ENCODE results near the gene TMEM207.
"Not testable (repeated sequence)": the region's sequence is repeated elsewhere in the genome, so short reads cannot be mapped to it uniquely, and the experiment has no call there.

TMEM207 gene

DNA sequence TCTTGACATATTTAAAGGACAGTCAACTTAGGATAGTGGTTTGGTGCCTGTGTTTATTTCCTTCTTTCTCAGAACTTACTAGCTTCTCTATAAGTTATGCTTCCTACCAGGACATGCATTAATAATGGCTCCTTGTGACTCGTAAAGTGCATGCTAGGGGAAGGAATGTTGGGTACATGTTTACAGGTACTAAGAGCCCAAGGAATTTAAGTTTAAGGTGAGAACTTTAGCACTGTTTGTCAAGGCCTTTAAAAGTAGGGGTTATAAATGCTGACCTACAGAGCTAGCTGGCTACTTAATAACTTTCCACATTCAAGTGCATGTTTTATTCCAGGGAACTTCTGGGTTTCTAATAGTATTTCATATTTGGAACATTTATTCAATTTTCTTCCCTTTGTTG is at the start of gene TMEM207:
Gene TMEM207, minus strand, starts transcription at position 101 of the 400 bp plus-strand sequence. Its CDS starts 92 bp downstream, at position 9.
- no peak for DNase-seq (ENCODE audit: low spot score)

DNA sequence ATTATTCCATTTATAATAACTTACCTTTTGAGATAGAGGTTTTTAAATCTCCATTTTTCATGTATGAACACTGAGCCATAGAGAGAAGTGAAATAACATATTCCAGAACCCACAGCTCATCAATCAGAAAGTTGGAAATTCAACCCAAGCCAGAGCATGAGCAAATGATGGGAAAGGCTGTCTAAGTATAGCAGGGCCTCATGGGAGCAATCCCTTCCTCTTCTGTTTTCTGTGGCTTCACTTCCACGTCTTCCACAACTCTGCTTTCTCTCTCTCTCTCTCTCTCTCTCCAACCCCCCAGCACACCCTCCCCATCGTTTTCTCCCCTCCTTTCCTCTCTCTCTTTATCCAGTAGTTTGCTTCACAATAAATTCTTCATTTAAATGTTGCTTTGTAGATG is 49.4 kb upstream of the TMEM207 start:
- no peak for DNase-seq (ENCODE audit: low spot score)

DNA sequence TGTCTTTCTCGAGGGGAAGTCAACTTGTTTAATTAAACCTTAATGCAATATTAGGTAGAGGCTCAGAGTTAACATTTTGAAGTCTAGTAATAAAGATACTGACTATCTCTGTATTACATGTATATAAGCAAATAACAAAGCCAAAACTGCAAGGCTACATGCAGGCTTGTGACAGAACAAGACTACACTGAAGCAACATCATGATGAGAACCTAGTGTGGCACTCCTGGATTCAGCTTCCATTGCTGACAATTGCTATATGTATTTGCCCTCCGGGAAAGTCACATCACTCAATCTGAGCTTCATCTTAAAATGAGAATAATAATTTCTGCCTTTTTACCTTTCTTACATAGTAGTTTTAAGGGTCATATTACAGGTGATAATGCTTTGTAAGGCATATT is 48.6 kb upstream of the TMEM207 start:
- no peak for DNase-seq (ENCODE audit: low spot score)

DNA sequence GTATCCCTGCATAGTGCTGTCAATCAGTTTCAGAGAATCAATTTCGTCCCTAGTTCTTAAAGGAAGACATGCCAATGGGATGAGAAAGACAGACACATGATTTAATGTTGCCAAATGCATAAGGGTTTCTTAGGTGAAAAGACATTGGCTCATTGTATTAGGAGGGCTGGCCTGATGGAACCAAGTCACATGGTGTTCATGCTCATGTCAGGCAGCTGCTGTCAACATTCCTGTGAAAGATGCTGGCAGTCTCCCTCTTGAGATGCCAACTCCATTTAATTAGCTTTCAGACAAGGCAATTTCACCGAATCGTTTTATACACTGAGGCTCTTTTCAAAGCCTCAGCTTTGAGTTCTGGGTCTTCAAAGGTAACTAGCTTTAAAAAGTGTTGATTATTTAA is 48.1 kb upstream of the TMEM207 start:
- DNase-seq (ENCODE audit: low spot score): no peak

DNA sequence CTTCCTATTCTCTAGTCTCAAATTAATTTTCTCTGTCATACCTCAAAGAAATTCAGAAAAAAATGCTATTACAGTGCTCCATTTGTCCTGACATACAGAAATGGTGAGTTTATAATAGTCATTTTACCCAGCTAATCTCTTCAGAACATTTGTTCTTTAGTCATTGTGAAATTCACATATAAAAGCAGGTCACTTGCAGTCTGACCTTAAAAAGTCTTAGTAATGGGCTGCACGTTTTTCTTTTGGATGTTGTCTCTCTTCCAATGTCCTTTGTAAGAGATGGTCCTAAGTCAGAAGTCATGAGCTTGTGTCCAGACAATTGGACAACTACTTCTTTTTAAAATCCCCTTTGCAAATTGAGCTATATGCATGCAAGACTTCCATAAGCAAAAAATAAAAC is 47.2 kb upstream of the TMEM207 start:
- DNase-seq (ENCODE audit: low spot score): no peak

DNA sequence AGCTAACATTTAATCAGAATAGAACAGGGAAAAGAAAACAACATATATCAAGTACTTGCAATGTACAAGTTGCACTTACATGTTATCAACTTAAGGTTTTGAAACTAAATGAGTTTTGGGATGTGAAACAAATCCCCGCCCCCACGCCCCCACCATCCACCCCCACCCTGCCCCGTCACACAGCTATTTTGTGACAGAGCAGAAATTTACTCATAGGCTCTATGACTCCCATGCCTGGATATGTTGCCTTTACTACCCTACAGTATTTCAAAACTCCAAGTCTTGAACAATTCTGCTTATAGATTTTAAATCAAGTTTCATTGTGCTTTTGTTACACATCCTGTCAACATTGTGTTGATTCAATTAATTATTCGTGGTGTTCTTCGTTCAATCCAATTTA is 46.1 kb upstream of the TMEM207 start:
- no peak for DNase-seq (ENCODE audit: low spot score)

DNA sequence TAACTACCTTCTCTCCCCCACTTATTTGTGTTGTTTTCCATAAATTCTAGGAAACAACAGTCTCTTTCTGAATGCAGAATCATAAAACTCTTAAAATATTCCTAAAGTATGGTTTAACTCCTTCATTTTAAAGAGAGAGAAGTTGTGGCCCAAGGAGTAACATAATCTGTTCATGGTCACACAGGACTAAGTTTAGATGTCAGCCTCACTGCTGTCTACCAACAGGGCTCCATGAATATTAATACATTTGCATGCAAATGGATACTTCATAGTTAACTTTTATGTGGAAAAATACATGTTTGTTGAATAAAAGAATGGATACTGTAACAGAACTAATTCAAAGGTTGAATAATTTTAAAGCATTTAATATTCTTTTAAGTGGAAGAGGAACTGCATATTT is 45.7 kb upstream of the TMEM207 start:
- no peak for DNase-seq (ENCODE audit: low spot score)

DNA sequence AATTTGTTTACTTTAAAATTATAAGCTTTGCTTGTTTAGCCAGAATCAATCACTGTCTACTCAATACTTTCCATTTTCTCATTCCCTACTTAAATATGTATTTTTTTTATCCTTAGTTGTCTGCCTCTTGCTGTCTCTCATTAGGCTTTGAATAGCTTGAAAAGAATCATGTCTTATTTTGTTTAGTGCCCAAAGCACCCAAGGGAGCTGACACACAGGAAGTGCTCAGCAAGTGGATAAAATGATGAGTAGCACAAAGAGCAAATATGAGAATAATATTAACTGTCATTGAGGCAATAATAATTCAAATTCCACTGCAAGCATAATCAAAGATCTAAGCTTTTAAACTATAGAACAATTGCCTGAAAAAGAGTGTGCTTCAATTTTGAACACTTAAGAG is 45.2 kb upstream of the TMEM207 start:
- no peak for DNase-seq (ENCODE audit: low spot score)

DNA sequence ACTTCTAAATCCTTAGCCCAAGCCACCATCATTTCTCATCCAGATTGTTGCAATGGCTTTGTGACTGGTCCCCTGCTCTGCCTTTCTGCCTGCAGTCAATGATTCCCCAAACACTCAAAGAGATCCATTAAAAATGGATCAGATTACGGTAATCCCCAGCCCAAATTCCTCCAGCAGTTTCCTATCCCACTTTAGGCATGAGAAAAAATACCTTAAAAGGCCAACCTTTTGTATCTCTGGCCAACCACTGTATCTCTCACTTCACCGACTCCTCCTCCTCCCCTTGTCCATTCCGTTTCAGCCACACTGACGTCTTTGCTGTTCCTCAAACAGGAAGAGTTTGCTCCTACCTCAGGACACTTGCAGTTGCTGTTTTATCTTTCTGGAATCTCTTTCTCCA is 43.3 kb upstream of the TMEM207 start:
- DNase-seq (ENCODE audit: low spot score): no peak

DNA sequence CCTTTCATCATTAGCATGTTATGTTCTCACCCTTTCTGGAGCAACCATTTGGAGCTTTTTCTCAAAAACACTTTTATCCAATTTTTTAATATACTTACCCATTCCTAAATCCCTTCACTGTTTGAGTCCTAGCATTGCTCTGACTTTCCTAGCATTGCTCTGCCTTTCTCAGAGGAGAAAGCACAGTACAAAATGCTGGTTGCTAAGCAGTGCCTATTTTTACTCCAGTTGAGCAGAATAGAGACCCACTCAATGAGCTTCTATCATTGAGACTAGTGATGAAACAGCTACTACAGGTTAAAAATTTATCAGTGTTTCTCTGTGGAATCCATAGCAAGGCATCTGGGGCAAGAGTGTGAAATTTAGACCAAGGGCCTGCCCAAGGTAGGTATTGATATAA is 42.4 kb upstream of the TMEM207 start:
- no peak for DNase-seq (ENCODE audit: low spot score)

DNA sequence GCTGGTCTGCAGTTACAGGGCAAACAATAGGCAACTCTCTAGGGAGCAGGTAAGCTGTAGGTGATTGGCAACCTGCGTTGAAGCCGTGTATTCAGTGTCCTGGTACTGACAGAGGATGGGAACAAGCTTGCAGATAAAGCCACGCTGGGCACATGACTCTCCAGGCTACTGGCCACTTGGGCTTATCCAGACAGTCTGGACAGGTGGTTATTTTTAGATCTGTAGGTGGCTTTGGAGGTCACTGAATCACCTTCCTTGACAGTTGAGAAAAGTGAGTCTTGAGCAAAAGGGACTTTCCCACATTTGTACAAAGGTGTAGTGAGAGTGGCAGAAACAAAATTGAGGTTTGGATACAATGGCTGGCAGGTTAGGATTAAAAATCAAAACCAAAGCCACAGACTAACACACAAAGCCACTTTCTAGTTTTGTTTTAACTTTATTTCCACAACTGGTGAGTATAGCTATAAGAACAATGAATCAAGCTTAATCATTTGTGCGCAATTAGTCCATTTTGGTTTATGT is 41.9 kb upstream of the TMEM207 start:
- DNase-seq (ENCODE audit: low spot score): no peak

DNA sequence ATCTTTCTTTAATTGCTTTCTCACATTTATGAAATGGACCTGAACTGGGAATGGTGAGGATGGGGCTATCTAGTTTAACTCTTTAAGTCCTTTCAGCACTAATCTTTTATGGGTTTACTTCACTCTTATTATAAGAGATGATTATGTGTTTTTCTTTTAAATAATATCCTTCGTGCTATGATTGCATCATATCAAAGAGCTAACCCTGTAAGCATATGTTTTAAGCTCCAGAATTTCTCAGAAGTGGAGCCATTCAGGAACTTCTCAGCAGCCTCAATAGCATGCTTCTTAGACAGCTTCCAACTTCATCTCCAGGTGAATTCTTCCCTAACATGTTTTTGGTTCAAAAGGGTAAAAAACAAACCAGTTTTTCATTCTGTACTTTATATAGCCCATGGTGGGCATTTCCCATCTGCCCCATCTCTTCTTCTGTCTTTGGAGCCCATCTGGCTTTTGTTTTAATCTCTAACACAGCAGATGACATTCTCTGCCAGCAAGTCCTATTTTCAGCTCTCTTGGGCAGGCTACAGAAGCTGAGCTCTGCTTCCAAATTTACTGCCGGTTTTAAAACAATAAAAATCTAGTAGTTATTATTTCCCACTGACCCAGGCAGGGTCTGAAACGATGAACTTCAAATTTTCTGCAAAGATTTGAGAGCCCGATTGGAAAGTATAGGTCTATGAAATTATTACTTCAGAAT is 37.4 kb upstream of the TMEM207 start:
- no peak for DNase-seq (ENCODE audit: low spot score)

DNA sequence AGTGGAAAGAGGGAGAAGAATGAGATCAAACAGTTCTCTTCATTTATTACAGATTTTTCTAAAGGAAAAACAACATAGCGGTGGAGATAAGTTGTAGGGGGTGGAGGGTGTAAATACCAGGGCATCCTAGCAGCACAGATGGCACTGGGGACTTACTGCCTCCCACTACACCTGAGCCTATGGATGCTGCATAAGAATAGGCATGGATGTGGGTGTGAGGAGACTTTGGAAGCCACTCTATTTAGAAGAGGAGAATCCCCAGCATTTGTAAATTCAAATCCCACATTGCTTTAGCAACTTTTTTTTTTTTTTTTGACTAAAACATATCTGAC is 36.8 kb upstream of the TMEM207 start:
- DNase-seq (ENCODE audit: low spot score): no peak

DNA sequence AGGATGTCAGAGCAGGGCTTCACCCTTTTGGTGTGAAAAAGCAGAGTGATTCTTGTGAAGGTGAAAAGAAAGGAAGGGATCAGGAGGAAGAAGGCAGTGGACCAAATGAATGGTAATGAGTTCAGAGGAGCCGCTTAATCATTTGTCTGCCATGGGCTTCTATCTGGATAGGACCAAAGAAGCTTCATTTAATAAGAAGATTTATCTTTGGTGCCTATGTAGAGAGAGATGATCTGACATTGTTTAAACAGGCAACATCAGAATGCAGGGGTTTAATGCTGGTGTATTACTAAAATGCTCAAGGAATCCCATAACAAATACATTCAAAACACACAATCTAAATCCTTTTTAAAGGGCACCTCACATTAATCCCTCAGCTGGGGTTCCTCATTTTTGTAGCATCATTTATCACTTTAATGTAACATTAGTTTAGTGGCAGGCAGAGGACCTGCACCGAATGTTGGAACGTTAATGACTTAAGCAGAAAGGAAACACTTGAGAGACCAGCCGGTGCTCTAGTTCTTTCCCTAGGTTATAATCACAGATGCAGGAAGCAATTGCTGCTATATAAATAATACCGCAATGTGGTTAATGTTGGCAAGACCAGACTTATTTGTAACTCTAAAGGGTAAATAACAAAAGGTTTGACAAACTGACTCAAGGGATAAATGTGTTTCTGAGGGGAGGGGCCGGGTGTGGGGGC is 36.3 kb upstream of the TMEM207 start:
- no peak for DNase-seq (ENCODE audit: low spot score)

DNA sequence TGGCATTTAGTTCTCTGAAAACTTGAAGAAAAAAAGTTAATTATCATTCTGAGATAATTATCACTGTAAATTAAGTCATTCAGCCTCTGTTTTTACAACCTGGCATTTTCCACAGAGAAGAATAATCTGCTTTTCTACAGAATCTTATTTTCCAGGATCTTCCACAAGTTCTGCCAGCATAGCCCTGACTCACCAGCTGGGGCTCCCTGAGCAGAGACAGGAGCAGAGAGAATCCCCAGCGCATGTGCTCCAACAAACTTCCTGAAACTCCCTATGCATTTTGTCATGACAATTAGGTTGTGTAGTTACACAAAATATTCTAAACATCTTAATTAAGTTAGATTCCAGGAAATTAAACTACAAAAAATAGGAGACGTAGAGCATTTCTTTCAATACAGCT is 32.1 kb upstream of the TMEM207 start:
- DNase-seq (ENCODE audit: low spot score): no peak

DNA sequence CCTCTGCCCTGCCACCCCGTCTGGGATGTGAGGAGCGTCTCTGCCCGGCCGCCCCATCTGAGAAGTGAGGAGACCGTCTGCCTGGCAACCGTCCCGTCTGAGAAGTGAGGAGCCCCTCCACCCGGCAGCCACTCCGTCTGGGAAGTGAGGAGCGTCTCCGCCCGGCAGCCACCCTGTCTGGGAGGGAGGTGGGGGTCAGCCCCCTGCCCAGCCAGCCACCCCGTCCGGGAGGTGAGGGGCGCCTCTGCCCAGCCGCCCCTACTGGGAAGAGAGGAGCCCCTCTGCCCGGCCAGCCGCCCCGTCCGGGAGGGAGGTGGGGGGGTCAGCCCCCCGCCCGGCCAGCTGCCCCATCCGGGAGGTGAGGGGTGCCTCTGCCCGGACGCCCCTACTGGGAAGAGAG is 23.6 kb upstream of the TMEM207 start:
- DNase-seq (ENCODE audit: low spot score): not testable (repeated sequence)

DNA sequence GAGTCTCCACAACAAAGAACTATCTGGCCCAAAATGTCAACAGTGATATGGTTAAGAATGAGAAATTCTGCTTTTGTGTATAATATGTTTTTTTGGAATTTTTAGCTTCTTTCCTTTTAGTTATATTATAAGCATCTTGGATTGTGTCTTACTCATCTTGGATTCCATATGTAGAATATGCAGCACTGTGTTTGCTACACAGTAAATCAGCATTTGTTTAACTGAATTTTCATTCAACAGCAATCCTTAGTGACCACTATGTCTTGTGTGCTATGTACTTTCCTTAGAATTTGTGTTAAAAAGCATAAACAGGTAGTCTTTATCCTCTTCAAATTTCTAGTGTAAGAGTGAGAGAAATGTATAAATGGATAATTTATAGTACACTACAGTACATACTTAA is 18.2 kb upstream of the TMEM207 start:
- no peak for DNase-seq (ENCODE audit: low spot score)

DNA sequence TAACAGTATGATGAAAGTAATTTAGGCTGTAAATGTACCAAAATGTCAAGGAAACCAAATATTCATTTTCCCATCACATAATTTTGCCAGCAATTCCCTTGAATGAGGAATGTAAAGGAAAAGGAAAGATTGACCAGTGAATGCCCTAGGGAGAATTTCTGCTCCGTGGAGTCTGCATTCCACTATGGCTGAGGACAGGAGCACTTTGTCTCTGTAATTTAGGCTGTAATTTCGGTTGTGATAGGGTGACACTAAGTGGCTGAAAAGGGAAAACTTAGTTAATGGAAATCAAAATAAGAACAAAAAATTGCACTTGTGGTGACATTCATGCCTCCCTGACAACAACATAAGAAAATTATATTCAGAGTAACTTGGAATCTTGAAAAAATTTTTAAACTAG is 8.3 kb upstream of the TMEM207 start:
- no peak for DNase-seq (ENCODE audit: low spot score)

DNA sequence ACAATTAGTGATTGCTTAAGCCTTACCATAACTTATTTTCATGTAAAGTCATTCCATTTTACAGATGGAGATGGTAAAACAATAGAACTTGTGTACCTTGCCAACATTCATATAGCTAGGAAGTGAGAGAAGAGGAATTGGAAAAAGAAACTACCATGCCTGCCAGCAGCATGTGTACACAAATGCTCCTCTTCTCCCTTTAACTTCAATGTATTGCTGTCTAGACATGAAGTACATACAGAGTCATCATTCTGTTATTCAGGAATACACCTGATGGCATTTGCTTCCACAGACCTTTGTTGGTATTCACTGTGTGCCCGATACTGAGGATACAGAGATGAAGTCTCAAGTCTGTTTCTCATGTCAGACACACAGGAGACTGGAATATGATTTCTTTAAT is 7.1 kb upstream of the TMEM207 start:
- no peak for DNase-seq (ENCODE audit: low spot score)

DNA sequence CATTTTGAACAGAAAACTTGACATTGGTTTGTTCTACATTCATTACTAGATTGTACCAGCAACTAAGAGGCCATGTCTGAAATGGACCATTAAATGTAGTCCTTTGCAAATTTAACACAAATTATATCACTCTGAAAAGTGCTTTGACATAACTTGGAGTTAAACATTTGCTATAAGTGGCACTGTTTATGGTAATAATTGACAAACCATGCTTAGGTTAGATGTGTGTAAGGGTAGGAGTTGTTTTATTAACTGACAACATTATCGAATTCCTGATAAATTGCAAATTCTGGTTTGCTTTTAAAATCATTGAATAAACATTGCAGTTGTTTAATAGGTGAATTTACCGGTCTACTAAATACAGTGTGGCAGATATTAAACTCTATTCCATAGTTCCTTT is 6.1 kb upstream of the TMEM207 start:
- DNase-seq (ENCODE audit: low spot score): no peak

DNA sequence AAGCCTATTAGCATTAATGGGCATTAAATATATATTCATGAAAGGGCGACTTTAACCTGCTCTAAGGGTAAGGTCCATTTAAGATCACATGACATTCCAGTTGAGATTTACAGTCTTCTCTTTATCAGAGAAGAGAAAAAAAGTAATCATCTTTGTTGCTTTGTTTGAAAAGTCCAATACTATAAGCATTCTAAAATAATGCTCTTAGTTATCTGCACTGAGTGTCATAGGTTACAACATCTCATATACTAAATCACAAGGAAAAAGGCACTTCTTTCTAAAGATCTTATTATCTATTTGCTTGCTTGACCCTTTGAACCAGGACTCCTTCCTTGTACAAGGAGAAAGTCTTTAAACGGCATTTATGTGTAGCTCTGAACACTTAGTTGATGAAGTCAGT is 1.4 kb downstream of the TMEM207 start:
- no peak for DNase-seq (ENCODE audit: low spot score)

DNA sequence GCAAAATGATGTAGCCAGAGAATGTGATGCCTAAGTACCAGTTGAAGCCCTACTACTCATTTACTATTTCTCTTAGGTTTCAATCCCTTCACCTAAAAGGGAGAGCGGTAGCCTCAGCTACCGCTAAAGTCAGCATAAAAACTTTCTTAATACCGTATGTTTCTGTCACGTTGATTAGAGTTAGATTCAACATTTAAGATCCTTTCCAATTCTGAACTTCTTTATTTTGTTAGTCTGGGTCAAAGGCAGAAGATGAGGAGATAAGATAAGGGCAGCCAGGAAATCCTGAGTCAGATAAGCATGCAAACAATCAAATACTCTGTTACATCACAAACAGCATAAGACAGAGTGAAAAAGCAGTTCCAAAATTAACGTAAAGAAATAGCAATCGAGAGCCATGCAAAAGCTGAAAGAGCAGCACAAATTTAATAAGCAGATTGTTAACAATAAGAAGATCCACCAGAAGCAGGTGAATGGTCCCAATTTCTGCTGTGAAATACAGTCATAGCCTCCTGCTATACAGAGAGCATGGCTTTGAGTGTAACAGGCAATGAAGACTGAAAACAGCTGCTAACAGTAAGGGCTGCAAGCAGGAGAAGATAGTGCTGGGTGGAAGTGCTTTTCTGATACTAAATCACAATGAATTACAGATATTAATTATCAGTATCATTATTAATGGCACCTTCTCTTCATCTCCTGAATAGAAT is 3.0 kb downstream of the TMEM207 start:
- DNase-seq (ENCODE audit: low spot score): no peak

DNA sequence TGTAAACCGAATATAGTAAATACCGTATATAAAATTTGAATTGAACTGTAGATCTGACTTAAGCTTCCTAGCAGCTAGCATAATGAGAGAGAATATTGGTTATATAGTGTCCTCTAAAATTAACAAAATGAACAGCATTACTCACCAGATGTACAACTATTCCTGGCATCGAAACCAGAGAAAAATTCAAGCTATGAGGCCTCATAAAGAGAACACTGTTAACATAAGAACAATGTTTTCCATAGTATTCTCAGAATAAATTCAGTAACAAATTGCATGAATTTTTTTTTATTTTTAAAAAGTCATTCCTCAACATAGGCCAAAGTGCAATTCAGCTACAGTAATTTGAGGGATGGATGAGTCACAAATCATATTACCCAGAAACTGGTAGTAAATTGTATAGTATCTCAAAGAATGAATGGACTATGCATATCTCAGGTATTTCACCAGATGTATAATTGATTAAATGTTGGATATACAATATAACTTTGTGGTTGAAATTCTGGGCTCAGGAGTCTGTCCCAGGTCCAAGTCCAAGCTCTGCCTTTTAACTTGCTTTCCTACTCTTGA is 5.0 kb downstream of the TMEM207 start:
- no peak for DNase-seq (ENCODE audit: low spot score)
